ENCODE results near the gene GAB2. TPM values are rescaled to one million over a fixed set of nuclear protein-coding genes. Genes with fewer than 3 reads are reported as not detected.

GAB2 gene
- total RNA-seq, 1 experiment from 2014 or later: 10.0 TPM

DNA sequence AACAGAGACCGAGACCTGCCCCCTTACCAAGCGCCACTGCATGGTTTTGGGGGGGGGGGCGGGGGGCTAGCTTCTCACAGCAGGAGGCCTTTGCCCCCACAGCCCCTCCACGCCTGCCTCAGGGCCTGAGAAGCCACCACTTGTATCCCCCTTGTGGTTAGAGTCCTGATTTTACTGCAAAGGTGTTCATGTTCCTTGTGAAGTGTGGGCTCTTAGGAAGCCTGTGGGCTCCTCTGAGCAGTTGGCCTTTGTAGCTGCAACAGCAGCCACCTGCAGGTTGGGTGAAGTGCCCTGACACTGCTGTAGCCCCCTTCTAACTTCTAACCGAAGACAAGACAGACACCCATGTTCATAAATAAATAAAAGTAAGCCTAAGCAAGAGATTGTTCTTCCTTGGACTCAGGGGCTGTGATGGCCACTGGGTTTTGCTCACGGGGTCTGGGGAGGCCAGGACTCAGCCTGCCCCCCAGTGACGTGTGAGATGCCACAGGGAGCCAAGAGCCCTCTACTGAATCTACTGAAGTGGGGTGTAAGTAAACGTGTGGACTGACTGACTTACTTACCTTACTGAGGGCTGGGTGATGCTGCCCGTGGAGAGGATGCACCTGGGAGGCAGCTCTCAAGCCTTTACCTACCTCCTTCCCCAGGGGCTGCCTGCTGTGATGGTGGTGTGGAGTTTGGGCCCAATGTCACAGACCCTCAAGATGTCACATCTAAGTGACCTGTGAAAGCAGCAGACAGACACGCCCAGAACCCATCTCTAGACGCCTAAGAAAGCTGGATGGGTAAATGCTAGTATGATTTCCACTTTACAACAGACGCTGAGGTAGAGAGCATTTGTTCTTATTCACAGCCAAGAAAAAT, 203.1 kb downstream of the GAB2 start:
- Histone ChIP-seq H3K4me3 (ENCODE audit: low read depth in 2 of 2, low read length in 2 of 2) (no peak overlapping the region), H3K27ac (ENCODE audit: low read length) (no peak overlapping the region), H3K4me1 (ENCODE audit: control insufficient read depth, insufficient read depth, low read length) (no peaks in the 10 kb centered on the region), H3K27me3 (ENCODE audit: control insufficient read depth, insufficient read depth, low read length) (no peaks in the 10 kb centered on the region), H3K36me3 (ENCODE audit: control insufficient read depth, insufficient read depth, low read length) (no peaks in the 10 kb centered on the region), H3K9me3 (ENCODE audit: control insufficient read depth, insufficient read depth, low read depth, low read length) (no peaks in the 10 kb centered on the region)
- in situ Hi-C loops (cut with HindIII; ENCODE audit: low pct_unique_long_range_greater_than_20kb, low sequenced_read_pairs): no loop called here
- intact Hi-C loops (cut with micrococcal nuclease; ENCODE audit: unreplicated experiment): no loop called here
- no peak for DNase-seq (ENCODE audit: low read depth, low spot score)
- BruUV-seq (replicated peaks): no TSS peak
- ChIA-PET POLR2A (no interaction called here), CTCF (interaction anchor here (0.6 kb wide), 1 partner anchor 203 kb away, joined by 6 read pairs; the partner anchor contains the start of gene GAB2)
- TF ChIP-seq SIN3A (IDR thresholded peaks at IDR 0.05; ENCODE audit: borderline replicate concordance, insufficient read depth, low read depth, low read length): no peak
- TF ChIP-seq, protein P1, sequence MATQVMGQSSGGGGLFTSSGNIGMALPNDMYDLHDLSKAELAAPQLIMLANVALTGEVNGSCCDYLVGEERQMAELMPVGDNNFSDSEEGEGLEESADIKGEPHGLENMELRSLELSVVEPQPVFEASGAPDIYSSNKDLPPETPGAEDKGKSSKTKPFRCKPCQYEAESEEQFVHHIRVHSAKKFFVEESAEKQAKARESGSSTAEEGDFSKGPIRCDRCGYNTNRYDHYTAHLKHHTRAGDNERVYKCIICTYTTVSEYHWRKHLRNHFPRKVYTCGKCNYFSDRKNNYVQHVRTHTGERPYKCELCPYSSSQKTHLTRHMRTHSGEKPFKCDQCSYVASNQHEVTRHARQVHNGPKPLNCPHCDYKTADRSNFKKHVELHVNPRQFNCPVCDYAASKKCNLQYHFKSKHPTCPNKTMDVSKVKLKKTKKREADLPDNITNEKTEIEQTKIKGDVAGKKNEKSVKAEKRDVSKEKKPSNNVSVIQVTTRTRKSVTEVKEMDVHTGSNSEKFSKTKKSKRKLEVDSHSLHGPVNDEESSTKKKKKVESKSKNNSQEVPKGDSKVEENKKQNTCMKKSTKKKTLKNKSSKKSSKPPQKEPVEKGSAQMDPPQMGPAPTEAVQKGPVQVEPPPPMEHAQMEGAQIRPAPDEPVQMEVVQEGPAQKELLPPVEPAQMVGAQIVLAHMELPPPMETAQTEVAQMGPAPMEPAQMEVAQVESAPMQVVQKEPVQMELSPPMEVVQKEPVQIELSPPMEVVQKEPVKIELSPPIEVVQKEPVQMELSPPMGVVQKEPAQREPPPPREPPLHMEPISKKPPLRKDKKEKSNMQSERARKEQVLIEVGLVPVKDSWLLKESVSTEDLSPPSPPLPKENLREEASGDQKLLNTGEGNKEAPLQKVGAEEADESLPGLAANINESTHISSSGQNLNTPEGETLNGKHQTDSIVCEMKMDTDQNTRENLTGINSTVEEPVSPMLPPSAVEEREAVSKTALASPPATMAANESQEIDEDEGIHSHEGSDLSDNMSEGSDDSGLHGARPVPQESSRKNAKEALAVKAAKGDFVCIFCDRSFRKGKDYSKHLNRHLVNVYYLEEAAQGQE (IDR thresholded peaks at IDR 0.05; ENCODE audit: insufficient read depth in 1 of 2, low read depth in 2 of 2, low read length in 1 of 2): no peak
- TF ChIP-seq CTCF (IDR thresholded peaks at IDR 0.05): no peak
- no peak for TF ChIP-seq POLR2AphosphoS5 (IDR thresholded peaks at IDR 0.05; ENCODE audit: low read depth, low read length)
- TF ChIP-seq TCF7L2 (IDR thresholded peaks at IDR 0.05; ENCODE audit: low read depth, low read length): no peak
- no peak for ATAC-seq

GRCh38 chr11:78213526-78214330, 203.9 kb downstream of the GAB2 start:
- ATAC-seq: no peak
- DNase-seq (ENCODE audit: low read depth, low spot score): no peak
- H3K27ac ChIP-seq (ENCODE audit: low read length): no peak overlapping the region
- H3K9me3 ChIP-seq (ENCODE audit: control insufficient read depth, insufficient read depth, low read depth, low read length): no peaks in the 10 kb centered on the region
- BruUV-seq (replicated peaks): no TSS peak
- no peaks in the 10 kb centered on the region for H3K36me3 ChIP-seq (ENCODE audit: control insufficient read depth, insufficient read depth, low read length)
- H3K4me3 ChIP-seq (ENCODE audit: low read depth in 2 of 2, low read length in 2 of 2): no peak overlapping the region
- H3K4me1 ChIP-seq (ENCODE audit: control insufficient read depth, insufficient read depth, low read length): no peaks in the 10 kb centered on the region
- ChIA-PET POLR2A (interaction anchor here (0.6 kb wide), 1 partner anchor 15 kb away, joined by 3 read pairs; no protein-coding TSS in a partner anchor), CTCF (no interaction called here)
- intact Hi-C loops (cut with micrococcal nuclease; ENCODE audit: unreplicated experiment) (no loop called here), in situ Hi-C loops (cut with HindIII; ENCODE audit: low pct_unique_long_range_greater_than_20kb, low sequenced_read_pairs) (no loop called here)
- no peak for TF ChIP-seq POLR2AphosphoS5 (IDR thresholded peaks at IDR 0.05; ENCODE audit: low read depth, low read length)
- H3K27me3 ChIP-seq (ENCODE audit: control insufficient read depth, insufficient read depth, low read length): no peaks in the 10 kb centered on the region
